ENCODE results near the gene DRICH1.

DNA sequence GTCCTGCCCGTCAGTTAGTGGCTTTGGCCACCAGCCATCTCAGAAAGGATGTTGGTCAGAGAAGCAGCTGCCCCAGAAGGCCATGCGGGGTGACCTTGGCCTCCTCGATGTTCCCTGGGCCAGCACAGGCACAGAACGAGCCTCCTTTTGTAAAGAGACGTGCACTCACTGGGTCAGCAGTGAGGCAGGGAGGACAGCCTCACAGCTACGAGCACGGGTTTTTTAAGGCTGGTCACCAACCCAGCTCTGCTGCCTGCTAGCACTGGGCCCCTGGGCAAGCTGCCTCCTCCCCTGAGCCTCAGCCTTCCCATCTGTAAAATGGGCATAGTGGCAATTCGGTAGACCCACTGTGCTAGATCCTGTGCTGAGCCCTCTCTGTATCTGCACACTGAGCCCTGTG, 62.8 kb downstream of the DRICH1 start:
- TF ChIP-seq CTCF (IDR thresholded peaks at IDR 0.05): no peak
- no peak for TF ChIP-seq POLR2A (IDR thresholded peaks at IDR 0.05; ENCODE audit: low read depth)
- TF ChIP-seq EP300 (IDR thresholded peaks at IDR 0.05): no peak
